IMR-90 (cell line): Measurements from ENCODE around the gene DENND5A.

Experiments used
- MAZ ChIP-seq: IDR thresholded peaks from 2 replicates; pipeline ENCODE4 v1.6.1; 2012; ENCODE audit warnings: low read depth, mild to moderate bottlenecking, low read length, improper control_type of control experiment, moderate library complexity, borderline replicate concordance
- MXI1 ChIP-seq: IDR thresholded peaks from 2 replicates; pipeline ENCODE4 v1.6.1; 2012; ENCODE audit warnings: low read depth, mild to moderate bottlenecking, low read length, moderate library complexity, borderline replicate concordance
- POLR2A ChIP-seq: IDR thresholded peaks from 2 replicates; pipeline ENCODE4 v1.6.1; 2012; ENCODE audit warnings: mild to moderate bottlenecking, low read depth, low read length
- RAD21 ChIP-seq: IDR thresholded peaks from 2 replicates; pipeline ENCODE4 v1.6.1; 2012; ENCODE audit warnings: low read length, improper control_type of control experiment
- RFX5 ChIP-seq: IDR thresholded peaks from 2 replicates; pipeline ENCODE4 v1.8.0; 2012; ENCODE audit warnings: low read depth, mild to moderate bottlenecking, low read length, moderate library complexity
- TF ChIP-seq, protein P1 (sequence below): conservative IDR thresholded peaks from 2 replicates; pipeline ENCODE4 v1.5.1; 2012; ENCODE audit warnings: mild to moderate bottlenecking, low read depth, low read length, improper control_type of control experiment

DNA sequence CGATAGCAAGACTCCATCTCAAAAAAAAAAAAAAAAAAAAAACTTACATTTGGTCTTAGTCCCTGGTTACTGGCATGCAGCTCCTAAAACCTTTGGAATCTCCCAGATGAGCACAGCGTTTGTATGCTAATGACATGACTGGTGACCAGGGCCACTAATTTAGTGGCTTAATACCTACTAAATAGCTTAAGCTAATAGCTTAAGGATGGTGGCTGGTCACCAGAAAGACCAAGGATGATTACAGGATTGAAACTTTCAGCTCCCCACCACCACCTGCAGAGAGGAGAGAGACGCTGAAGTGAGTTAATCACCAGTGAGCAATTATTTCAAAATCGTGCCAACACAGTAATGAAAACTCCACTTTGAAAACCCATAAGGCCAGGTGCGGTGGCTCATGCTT, 37.1 kb downstream of the DENND5A start:
- TF ChIP-seq RAD21 (no peak), POLR2A (no peak), MXI1 (no peak), RFX5 (no peak), MAZ (no peak)
- TF ChIP-seq, protein P1, sequence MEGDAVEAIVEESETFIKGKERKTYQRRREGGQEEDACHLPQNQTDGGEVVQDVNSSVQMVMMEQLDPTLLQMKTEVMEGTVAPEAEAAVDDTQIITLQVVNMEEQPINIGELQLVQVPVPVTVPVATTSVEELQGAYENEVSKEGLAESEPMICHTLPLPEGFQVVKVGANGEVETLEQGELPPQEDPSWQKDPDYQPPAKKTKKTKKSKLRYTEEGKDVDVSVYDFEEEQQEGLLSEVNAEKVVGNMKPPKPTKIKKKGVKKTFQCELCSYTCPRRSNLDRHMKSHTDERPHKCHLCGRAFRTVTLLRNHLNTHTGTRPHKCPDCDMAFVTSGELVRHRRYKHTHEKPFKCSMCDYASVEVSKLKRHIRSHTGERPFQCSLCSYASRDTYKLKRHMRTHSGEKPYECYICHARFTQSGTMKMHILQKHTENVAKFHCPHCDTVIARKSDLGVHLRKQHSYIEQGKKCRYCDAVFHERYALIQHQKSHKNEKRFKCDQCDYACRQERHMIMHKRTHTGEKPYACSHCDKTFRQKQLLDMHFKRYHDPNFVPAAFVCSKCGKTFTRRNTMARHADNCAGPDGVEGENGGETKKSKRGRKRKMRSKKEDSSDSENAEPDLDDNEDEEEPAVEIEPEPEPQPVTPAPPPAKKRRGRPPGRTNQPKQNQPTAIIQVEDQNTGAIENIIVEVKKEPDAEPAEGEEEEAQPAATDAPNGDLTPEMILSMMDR = no peak
